WTC11 (cell line): ENCODE data around the gene TRIM44. TPM values are rescaled to one million over a fixed set of nuclear protein-coding genes. Genes with fewer than 3 reads are reported as not detected.

Experiments
- ATAC-seq: fragments of 200-7000 bp; cut with Tn5 transposase; 2 replicates; pipeline ENCODE4 v1.10.0; 2021; ENCODE audit warnings: mild to moderate bottlenecking, moderate library complexity
- CTCF ChIA-PET: fragments of 300-600 bp; sonication (Branson Sonifier 250); formaldehyde crosslinking; loops from one replicate; lab custom pipeline; 2021; ENCODE audit warnings: antibody characterized with exemption; lab: Charles Lee
- POLR2A ChIA-PET: fragments of 350-600 bp; sonication (Branson Sonifier 250); formaldehyde crosslinking; loops from one replicate; lab custom pipeline; 2021; ENCODE audit warnings: antibody characterized with exemption; lab: Charles Lee
- DNase-seq: peaks from one replicate; pipeline ENCODE4 v3.0.0; 2021; ENCODE audit warnings: low spot score
- H3K27ac Mint-ChIP-seq: 2 replicates; pipeline ENCODE4 v1.8.0; 2021; ENCODE audit warnings: mixed read lengths
- H3K27me3 Mint-ChIP-seq: 2 replicates; pipeline ENCODE4 v1.8.0; 2021; ENCODE audit warnings: low read depth, mild to moderate bottlenecking, moderate library complexity, mixed read lengths
- H3K36me3 Mint-ChIP-seq: 2 replicates; pipeline ENCODE4 v1.8.0; 2021; ENCODE audit warnings: mixed read lengths
- H3K4me1 Mint-ChIP-seq: 2 replicates; pipeline ENCODE4 v1.8.0; 2022; ENCODE audit warnings: mixed read lengths
- H3K4me3 Mint-ChIP-seq: 2 replicates; pipeline ENCODE4 v1.8.0; 2021; ENCODE audit warnings: mild to moderate bottlenecking, moderate library complexity, mixed read lengths
- H3K9me3 Mint-ChIP-seq: 2 replicates; pipeline ENCODE4 v1.8.0; 2021; ENCODE audit warnings: mixed read lengths
- ELF4 ChIP-seq: sonication (generic); formaldehyde crosslinking; IDR thresholded peaks from 2 replicates; pipeline ENCODE4 v1.8.1; 2022; ENCODE audit warnings: low read depth, mild to moderate bottlenecking, moderate library complexity, missing genetic modification reagents
- ETV6 ChIP-seq: sonication (generic); formaldehyde crosslinking; IDR thresholded peaks from 2 replicates; pipeline ENCODE4 v1.8.1; 2022; ENCODE audit warnings: mild to moderate bottlenecking, missing genetic modification reagents
- FOXJ3 ChIP-seq: sonication (generic); formaldehyde crosslinking; IDR thresholded peaks from 2 replicates; pipeline ENCODE4 v1.9.0; 2021; ENCODE audit warnings: missing genetic modification reagents, mild to moderate bottlenecking, borderline replicate concordance
- FOXK1 ChIP-seq: sonication (generic); formaldehyde crosslinking; IDR thresholded peaks from 2 replicates; pipeline ENCODE4 v1.8.0; 2022; ENCODE audit warnings: mild to moderate bottlenecking, moderate library complexity, missing genetic modification reagents
- GRHL2 ChIP-seq: fragments of 250-450 bp; sonication (Bioruptor Pico); IDR thresholded peaks from 2 replicates; pipeline ENCODE4 v1.8.0; 2022; ENCODE audit warnings: mild to moderate bottlenecking, moderate library complexity; ENCODE audit not compliant: insufficient replicate concordance, severe bottlenecking
- IRF2 ChIP-seq: sonication (generic); formaldehyde crosslinking; IDR thresholded peaks from 2 replicates; pipeline ENCODE4 v1.8.0; 2022; ENCODE audit warnings: low read depth, missing genetic modification reagents, borderline replicate concordance
- JAZF1 ChIP-seq: fragments of 250-450 bp; sonication (Bioruptor Pico); IDR thresholded peaks from 2 replicates; pipeline ENCODE4 v1.9.0; 2021; ENCODE audit warnings: moderate library complexity, mild to moderate bottlenecking, inconsistent platforms
- MLX ChIP-seq: sonication (generic); formaldehyde crosslinking; IDR thresholded peaks from 2 replicates; pipeline ENCODE4 v1.8.1; 2023; ENCODE audit warnings: mild to moderate bottlenecking, missing genetic modification reagents, moderate library complexity
- MXD4 ChIP-seq: fragments of 250-450 bp; sonication (Bioruptor Pico); IDR thresholded peaks from 2 replicates; pipeline ENCODE4 v1.8.0; 2021; ENCODE audit warnings: mild to moderate bottlenecking, moderate library complexity, borderline replicate concordance
- NFATC4 ChIP-seq: fragments of 250-450 bp; sonication (Bioruptor Pico); IDR thresholded peaks from 2 replicates; pipeline ENCODE4 v1.9.0; 2021; ENCODE audit warnings: mild to moderate bottlenecking
- NR1H2 ChIP-seq: sonication (generic); formaldehyde crosslinking; IDR thresholded peaks from 2 replicates; pipeline ENCODE4 v1.9.0; 2021; ENCODE audit warnings: mild to moderate bottlenecking, moderate library complexity, missing genetic modification reagents
- RORB ChIP-seq: fragments of 250-450 bp; sonication (Bioruptor Pico); IDR thresholded peaks from 2 replicates; pipeline ENCODE4 v1.9.0; 2021; ENCODE audit warnings: mild to moderate bottlenecking
- SMAD4 ChIP-seq: sonication (generic); formaldehyde crosslinking; IDR thresholded peaks from 2 replicates; pipeline ENCODE4 v1.8.0; 2022; ENCODE audit warnings: mild to moderate bottlenecking, missing genetic modification reagents
- SP1 ChIP-seq: sonication (generic); formaldehyde crosslinking; conservative IDR thresholded peaks from 2 replicates; pipeline ENCODE4 v1.8.1; 2022; ENCODE audit warnings: missing genetic modification reagents
- TEAD1 ChIP-seq: sonication (generic); formaldehyde crosslinking; IDR thresholded peaks from 2 replicates; pipeline ENCODE4 v1.8.0; 2022; ENCODE audit warnings: mild to moderate bottlenecking, missing genetic modification reagents
- TP53 ChIP-seq: sonication (generic); formaldehyde crosslinking; IDR thresholded peaks from 2 replicates; pipeline ENCODE4 v1.8.1; 2023; ENCODE audit warnings: mild to moderate bottlenecking, missing genetic modification reagents
- ZNF121 ChIP-seq: sonication (generic); formaldehyde crosslinking; IDR thresholded peaks from 2 replicates; pipeline ENCODE4 v1.8.0; 2023; ENCODE audit warnings: missing genetic modification reagents
- ZNF317 ChIP-seq: sonication (generic); formaldehyde crosslinking; IDR thresholded peaks from 2 replicates; pipeline ENCODE4 v1.8.1; 2023; ENCODE audit warnings: low read depth, mild to moderate bottlenecking, moderate library complexity, missing genetic modification reagents, borderline replicate concordance
- ZNF425 ChIP-seq: fragments of 250-450 bp; sonication (Bioruptor Pico); conservative IDR thresholded peaks from 2 replicates; pipeline ENCODE4 v1.9.0; 2021; ENCODE audit warnings: mild to moderate bottlenecking
- ZNF512 ChIP-seq: sonication (generic); formaldehyde crosslinking; IDR thresholded peaks from 2 replicates; pipeline ENCODE4 v1.8.1; 2022; ENCODE audit warnings: missing genetic modification reagents, borderline replicate concordance
- total RNA-seq: library from RNA; stranded (reverse); gene quantifications from 3 replicates; pipeline ENCODE4 v1.2.3, GENCODE V29; 2021
- TF ChIP-seq, protein P1 (sequence below): fragments of 250-450 bp; sonication (Bioruptor Pico); IDR thresholded peaks from 2 replicates; pipeline ENCODE4 v1.8.0; 2021; ENCODE audit warnings: mild to moderate bottlenecking
- TF ChIP-seq, protein P2 (sequence below): sonication (generic); formaldehyde crosslinking; IDR thresholded peaks from 2 replicates; pipeline ENCODE4 v1.8.1; 2023; ENCODE audit warnings: mild to moderate bottlenecking, missing genetic modification reagents
- TF ChIP-seq, protein P3 (sequence below): sonication (generic); formaldehyde crosslinking; IDR thresholded peaks from 2 replicates; pipeline ENCODE4 v1.8.0; 2023; ENCODE audit warnings: mild to moderate bottlenecking, missing genetic modification reagents

Gene TRIM44
- total RNA-seq, 1 experiment from 2014 or later: 27.4 TPM

GRCh38 chr11:35620795-35621194, 41.8 kb upstream of the TRIM44 start (continued):
- no peak for TF ChIP-seq ZNF425 (CRISPR knock-in tag)
- TF ChIP-seq SP1: no peak
- TF ChIP-seq MLX (CRISPR knock-in tag): no peak
- TF ChIP-seq, protein P1, sequence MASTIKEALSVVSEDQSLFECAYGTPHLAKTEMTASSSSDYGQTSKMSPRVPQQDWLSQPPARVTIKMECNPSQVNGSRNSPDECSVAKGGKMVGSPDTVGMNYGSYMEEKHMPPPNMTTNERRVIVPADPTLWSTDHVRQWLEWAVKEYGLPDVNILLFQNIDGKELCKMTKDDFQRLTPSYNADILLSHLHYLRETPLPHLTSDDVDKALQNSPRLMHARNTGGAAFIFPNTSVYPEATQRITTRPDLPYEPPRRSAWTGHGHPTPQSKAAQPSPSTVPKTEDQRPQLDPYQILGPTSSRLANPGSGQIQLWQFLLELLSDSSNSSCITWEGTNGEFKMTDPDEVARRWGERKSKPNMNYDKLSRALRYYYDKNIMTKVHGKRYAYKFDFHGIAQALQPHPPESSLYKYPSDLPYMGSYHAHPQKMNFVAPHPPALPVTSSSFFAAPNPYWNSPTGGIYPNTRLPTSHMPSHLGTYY (CRISPR knock-in tag): no peak
- TF ChIP-seq, protein P2, sequence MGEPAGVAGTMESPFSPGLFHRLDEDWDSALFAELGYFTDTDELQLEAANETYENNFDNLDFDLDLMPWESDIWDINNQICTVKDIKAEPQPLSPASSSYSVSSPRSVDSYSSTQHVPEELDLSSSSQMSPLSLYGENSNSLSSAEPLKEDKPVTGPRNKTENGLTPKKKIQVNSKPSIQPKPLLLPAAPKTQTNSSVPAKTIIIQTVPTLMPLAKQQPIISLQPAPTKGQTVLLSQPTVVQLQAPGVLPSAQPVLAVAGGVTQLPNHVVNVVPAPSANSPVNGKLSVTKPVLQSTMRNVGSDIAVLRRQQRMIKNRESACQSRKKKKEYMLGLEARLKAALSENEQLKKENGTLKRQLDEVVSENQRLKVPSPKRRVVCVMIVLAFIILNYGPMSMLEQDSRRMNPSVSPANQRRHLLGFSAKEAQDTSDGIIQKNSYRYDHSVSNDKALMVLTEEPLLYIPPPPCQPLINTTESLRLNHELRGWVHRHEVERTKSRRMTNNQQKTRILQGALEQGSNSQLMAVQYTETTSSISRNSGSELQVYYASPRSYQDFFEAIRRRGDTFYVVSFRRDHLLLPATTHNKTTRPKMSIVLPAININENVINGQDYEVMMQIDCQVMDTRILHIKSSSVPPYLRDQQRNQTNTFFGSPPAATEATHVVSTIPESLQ: no peak
- TF ChIP-seq MXD4 (CRISPR knock-in tag): no peak
- no peak for TF ChIP-seq RORB
- no peak for TF ChIP-seq ZNF121
- no peak for TF ChIP-seq TEAD1 (CRISPR knock-in tag)
- no peak for TF ChIP-seq ETV6
- TF ChIP-seq FOXJ3: no peak
- TF ChIP-seq NR1H2 (CRISPR knock-in tag): no peak
- no peak for TF ChIP-seq JAZF1 (CRISPR knock-in tag)
- TF ChIP-seq, all 79 proteins: peak for 0

GRCh38 chr11:35621620-35622019, 41.0 kb upstream of the TRIM44 start:
- DNase-seq (no peak), ATAC-seq (no peak)
- 0 out of 2 replicates have a peak, but pooled peaks cover 3% of the 10 kb centered on the region for H3K9me3 Mint-ChIP-seq
- CTCF ChIA-PET: no interaction called here
- POLR2A ChIA-PET: no interaction called here
- no peak overlapping the region for H3K27ac Mint-ChIP-seq
- no peak overlapping the region for H3K4me3 Mint-ChIP-seq
- H3K4me1 Mint-ChIP-seq: peaks cover 35% of the 10 kb centered on the region
- H3K36me3 Mint-ChIP-seq: 0 out of 2 replicates have a peak, but pooled peaks cover 3% of the 10 kb centered on the region
- peaks cover 47% of the 10 kb centered on the region for H3K27me3 Mint-ChIP-seq
- TF ChIP-seq ZNF317 (CRISPR knock-in tag): no peak

GRCh38 chr11:35622070-35622469, 40.5 kb upstream of the TRIM44 start:
- H3K4me3 Mint-ChIP-seq: no peak overlapping the region
- CTCF ChIA-PET: no interaction called here
- peaks cover 32% of the 10 kb centered on the region for H3K4me1 Mint-ChIP-seq
- H3K9me3 Mint-ChIP-seq: 0 out of 2 replicates have a peak, but pooled peaks cover 3% of the 10 kb centered on the region
- peaks cover 47% of the 10 kb centered on the region for H3K27me3 Mint-ChIP-seq
- POLR2A ChIA-PET: no interaction called here
- no peak overlapping the region for H3K27ac Mint-ChIP-seq
- DNase-seq (no peak), ATAC-seq (no peak)
- 0 out of 2 replicates have a peak, but pooled peaks cover 3% of the 10 kb centered on the region for H3K36me3 Mint-ChIP-seq
- no peak for TF ChIP-seq NFATC4 (CRISPR knock-in tag)
- TF ChIP-seq GRHL2: no peak
- no peak for TF ChIP-seq ELF4 (CRISPR knock-in tag)
- TF ChIP-seq, protein P3, sequence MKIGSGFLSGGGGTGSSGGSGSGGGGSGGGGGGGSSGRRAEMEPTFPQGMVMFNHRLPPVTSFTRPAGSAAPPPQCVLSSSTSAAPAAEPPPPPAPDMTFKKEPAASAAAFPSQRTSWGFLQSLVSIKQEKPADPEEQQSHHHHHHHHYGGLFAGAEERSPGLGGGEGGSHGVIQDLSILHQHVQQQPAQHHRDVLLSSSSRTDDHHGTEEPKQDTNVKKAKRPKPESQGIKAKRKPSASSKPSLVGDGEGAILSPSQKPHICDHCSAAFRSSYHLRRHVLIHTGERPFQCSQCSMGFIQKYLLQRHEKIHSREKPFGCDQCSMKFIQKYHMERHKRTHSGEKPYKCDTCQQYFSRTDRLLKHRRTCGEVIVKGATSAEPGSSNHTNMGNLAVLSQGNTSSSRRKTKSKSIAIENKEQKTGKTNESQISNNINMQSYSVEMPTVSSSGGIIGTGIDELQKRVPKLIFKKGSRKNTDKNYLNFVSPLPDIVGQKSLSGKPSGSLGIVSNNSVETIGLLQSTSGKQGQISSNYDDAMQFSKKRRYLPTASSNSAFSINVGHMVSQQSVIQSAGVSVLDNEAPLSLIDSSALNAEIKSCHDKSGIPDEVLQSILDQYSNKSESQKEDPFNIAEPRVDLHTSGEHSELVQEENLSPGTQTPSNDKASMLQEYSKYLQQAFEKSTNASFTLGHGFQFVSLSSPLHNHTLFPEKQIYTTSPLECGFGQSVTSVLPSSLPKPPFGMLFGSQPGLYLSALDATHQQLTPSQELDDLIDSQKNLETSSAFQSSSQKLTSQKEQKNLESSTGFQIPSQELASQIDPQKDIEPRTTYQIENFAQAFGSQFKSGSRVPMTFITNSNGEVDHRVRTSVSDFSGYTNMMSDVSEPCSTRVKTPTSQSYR: no peak
- no peak for TF ChIP-seq ZNF512 (CRISPR knock-in tag)
- no peak for TF ChIP-seq FOXK1 (CRISPR knock-in tag)
- TF ChIP-seq IRF2 (CRISPR knock-in tag): no peak
- no peak for TF ChIP-seq TP53
- TF ChIP-seq, protein P2: no peak
- no peak for TF ChIP-seq SMAD4 (CRISPR knock-in tag)
